Measurements from ENCODE around the gene WNT3. TPM values are rescaled to one million over a fixed set of nuclear protein-coding genes. Genes with fewer than 3 reads are reported as not detected.

Gene WNT3
- total and polyA plus RNA-seq, 10 of the 15 experiments (the other 5 are each of a cell fraction or from before 2014, with no cell fraction given), result 0.01 to 0.03 TPM; not detected in 8

DNA sequence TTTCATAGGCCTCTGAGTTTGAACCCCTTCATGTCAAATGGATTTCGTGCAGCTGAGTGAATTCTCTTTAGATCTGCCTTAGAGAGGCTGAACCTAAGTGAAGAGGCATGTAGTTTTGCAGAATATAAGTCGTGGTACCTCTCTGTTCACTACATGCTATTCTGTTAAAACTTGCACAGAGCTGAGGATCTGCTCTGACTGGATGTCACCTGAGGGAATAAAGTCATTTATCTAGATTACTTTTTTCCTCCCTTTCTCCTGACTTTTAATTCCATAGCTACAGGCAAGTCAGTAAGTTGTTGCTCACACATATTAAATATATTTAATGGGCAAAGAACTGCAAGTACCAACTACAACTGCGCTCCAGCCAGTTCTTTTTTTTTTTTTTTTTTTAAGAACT is 64.7 kb downstream of the WNT3 start:
- no peak overlapping the region for H3K9ac ChIP-seq (ENCODE audit: control insufficient read depth, insufficient read depth, low read length)
- DNase-seq (ENCODE audit: low read depth, low spot score) (no peak), FAIRE-seq (no peak), ATAC-seq (no peak)
- 74% methylated on average over 3 of the region's 3 CpGs for WGBS (ENCODE audit: insufficient coverage, insufficient replicate concordance, low lambda C conversion rate, missing lambda C conversion rate)
- in situ Hi-C loops (cut with MboI), result no loop called here
- peaks cover 3 to 18% of the 10 kb centered on the region in 2 experiments; a peak in 3 of 4 replicates for H3K36me3 ChIP-seq (ENCODE audit: control insufficient read depth in 2 of 2, insufficient read depth in 2 of 2, low read length in 1 of 2)
- ChIA-PET CTCF (no interaction called here), RAD21 (ENCODE audit: unreplicated experiment) (no interaction called here), SMC1A (ENCODE audit: uncharacterized antibody, unreplicated experiment) (no interaction called here), POLR2A (interaction anchor here (0.6 kb wide), 2 partner anchors 22 to 88 kb away, joined by 3 to 6 read pairs; no protein-coding TSS in a partner anchor)
- H3K4me2 ChIP-seq (ENCODE audit: control insufficient read depth, insufficient read depth), result no peak overlapping the region
- intact Hi-C loops (cut with micrococcal nuclease; ENCODE audit: unreplicated experiment), result no loop called here
- no peaks in the 10 kb centered on the region for H3K27me3 ChIP-seq (replicated peaks in 1 of 2; ENCODE audit: control insufficient read depth in 2 of 2, insufficient read depth in 2 of 2, low read length in 1 of 2)
- no peaks in the 10 kb centered on the region for H4K20me1 ChIP-seq (ENCODE audit: control insufficient read depth, insufficient read depth)
- H2AFZ ChIP-seq (ENCODE audit: control insufficient read depth, low read depth, low read length), result no peak overlapping the region
- H3K9me3 ChIP-seq (replicated peaks; ENCODE audit: control insufficient read depth, insufficient read depth, low read length), result no peaks in the 10 kb centered on the region
- no peak for TF ChIP-seq RBBP5 (conservative IDR thresholded peaks at IDR 0.05)
- TF ChIP-seq, protein P1, sequence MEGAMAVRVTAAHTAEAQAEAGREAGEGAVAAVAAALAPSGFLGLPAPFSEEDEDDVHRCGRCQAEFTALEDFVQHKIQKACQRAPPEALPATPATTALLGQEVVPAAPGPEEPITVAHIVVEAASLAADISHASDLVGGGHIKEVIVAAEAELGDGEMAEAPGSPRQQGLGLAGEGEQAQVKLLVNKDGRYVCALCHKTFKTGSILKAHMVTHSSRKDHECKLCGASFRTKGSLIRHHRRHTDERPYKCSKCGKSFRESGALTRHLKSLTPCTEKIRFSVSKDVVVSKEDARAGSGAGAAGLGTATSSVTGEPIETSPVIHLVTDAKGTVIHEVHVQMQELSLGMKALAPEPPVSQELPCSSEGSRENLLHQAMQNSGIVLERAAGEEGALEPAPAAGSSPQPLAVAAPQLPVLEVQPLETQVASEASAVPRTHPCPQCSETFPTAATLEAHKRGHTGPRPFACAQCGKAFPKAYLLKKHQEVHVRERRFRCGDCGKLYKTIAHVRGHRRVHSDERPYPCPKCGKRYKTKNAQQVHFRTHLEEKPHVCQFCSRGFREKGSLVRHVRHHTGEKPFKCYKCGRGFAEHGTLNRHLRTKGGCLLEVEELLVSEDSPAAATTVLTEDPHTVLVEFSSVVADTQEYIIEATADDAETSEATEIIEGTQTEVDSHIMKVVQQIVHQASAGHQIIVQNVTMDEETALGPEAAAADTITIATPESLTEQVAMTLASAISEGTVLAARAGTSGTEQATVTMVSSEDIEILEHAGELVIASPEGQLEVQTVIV (IDR thresholded peaks at IDR 0.05; ENCODE audit: borderline replicate concordance, partially characterized antibody), result no peak
- TF ChIP-seq POLR2AphosphoS2 (IDR thresholded peaks at IDR 0.05; ENCODE audit: low read depth, low read length), result no peak
- no peak for TF ChIP-seq ZNF384 (IDR thresholded peaks at IDR 0.05; ENCODE audit: borderline replicate concordance, low read depth, low read length)
- TF ChIP-seq, protein P2, sequence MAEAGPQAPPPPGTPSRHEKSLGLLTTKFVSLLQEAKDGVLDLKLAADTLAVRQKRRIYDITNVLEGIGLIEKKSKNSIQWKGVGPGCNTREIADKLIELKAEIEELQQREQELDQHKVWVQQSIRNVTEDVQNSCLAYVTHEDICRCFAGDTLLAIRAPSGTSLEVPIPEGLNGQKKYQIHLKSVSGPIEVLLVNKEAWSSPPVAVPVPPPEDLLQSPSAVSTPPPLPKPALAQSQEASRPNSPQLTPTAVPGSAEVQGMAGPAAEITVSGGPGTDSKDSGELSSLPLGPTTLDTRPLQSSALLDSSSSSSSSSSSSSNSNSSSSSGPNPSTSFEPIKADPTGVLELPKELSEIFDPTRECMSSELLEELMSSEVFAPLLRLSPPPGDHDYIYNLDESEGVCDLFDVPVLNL (IDR thresholded peaks at IDR 0.05; ENCODE audit: low read depth, low read length), result no peak
- H3K4me1 ChIP-seq (ENCODE audit: control insufficient read depth, insufficient read depth, low read length), result no peaks in the 10 kb centered on the region
- no TSS peak for BruUV-seq (replicated peaks)
- no peak overlapping the region for H3K27ac ChIP-seq (ENCODE audit: control insufficient read depth, insufficient read depth)
- H3K4me3 ChIP-seq, result no peak overlapping the region
- H3K79me2 ChIP-seq (ENCODE audit: control insufficient read depth, insufficient read depth, low read length), result no peaks in the 10 kb centered on the region

Data from GM12878 (cell line).